LNCaP clone FGC (cell line): ENCODE results near the gene SCMH1.

Experiments used
- DNase-seq: peaks from one replicate; pipeline ENCODE4 v3.0.0-alpha.2; 2011; ENCODE audit warnings: low read depth
- H3K4me3 ChIP-seq: 2 replicates; pipeline ENCODE4 v1.5.1; 2011; ENCODE audit warnings: mild to moderate bottlenecking, low read depth, low read length, control low read depth
- TF ChIP-seq, protein P1 (sequence below): IDR thresholded peaks from 2 replicates; pipeline ENCODE4 v1.5.1; 2012; ENCODE audit warnings: mild to moderate bottlenecking; ENCODE audit not compliant: control insufficient read depth, insufficient read depth; ENCODE audit errors: extremely low read depth

SCMH1 gene

DNA sequence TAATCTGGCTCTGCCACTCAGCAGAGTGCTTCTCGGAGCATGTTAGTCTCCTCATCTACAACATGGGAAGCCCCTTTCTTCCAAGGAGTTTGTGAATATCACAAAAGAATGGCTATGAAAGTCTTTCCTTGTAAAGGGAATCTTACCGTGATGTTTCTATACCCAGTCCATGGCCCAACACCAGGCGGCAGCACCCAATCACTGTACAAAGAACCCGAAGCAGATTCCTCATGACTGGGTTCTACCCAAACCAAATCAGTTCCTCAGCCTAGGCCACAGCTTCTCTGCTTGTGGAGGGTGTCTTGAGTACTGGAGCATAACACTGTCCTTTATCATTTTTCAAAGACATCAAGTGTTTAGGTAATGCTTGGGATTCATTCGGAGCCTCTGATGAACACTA lies 204.0 kb downstream of the SCMH1 start:
- no peak for DNase-seq
- TF ChIP-seq, protein P1, sequence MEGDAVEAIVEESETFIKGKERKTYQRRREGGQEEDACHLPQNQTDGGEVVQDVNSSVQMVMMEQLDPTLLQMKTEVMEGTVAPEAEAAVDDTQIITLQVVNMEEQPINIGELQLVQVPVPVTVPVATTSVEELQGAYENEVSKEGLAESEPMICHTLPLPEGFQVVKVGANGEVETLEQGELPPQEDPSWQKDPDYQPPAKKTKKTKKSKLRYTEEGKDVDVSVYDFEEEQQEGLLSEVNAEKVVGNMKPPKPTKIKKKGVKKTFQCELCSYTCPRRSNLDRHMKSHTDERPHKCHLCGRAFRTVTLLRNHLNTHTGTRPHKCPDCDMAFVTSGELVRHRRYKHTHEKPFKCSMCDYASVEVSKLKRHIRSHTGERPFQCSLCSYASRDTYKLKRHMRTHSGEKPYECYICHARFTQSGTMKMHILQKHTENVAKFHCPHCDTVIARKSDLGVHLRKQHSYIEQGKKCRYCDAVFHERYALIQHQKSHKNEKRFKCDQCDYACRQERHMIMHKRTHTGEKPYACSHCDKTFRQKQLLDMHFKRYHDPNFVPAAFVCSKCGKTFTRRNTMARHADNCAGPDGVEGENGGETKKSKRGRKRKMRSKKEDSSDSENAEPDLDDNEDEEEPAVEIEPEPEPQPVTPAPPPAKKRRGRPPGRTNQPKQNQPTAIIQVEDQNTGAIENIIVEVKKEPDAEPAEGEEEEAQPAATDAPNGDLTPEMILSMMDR: 0 out of 2 replicates have a peak, but pooled peaks have one; percentile 13
- no peak overlapping the region for H3K4me3 ChIP-seq

DNA sequence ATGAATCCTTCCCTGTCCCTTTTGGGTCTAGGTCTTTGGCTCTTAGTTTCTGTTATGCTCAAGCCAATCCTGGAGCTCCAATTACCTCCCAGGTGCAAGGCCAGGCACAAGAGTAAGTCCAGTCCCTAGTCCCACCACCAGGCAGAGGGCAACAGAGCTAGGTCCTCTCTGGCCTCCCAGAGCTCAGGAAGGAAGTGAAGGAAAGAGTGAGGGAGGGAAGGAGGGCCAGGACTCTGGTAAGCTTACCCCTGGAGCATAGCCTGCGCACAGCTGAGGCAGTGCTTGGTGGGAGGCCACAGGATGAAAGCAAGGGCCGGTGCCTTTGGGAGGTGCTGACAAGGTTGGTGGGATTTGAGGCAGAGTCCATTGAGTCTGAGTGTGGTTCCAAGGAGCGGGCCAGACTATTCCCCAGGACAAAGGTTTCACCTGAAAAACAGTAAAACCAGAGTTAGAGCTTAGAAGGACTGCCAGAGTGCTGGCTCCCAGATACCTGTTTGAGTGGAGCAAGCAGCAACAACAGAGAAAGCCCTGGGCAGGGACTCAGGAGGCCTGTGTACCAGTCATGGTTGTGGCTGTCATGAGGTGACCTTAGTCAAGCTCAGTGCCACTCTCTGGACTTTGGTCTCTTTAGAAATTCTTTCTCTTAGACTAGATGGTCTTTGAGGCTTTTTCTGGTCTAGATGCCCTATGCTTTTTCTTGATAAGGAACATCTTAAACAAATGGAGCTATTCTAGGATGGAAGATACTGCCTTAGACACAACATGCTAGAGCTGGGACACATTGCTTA lies 204.8 kb downstream of the SCMH1 start:
- TF ChIP-seq, protein P1: no peak
- DNase-seq: no peak
- H3K4me3 ChIP-seq: no peak overlapping the region

DNA sequence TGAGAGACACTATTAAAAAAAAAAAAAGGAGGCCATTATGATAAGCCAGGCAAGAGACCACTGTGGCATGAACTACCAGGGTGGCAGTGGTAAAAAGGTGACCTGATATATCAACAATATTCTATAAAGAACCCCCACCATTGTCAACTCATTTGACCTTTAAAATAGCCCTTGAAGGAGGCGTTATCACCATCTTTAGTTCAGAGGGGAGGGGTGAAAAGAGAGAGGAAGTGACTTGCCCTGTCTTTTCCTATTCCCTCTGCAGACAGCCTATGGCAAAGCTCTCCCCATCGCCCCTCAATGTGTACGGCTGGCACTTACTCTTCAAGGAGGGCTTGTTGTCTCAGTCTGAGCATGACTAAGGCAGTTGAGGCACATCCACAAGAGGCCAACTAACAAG lies 208.8 kb downstream of the SCMH1 start:
- H3K4me3 ChIP-seq: no peak overlapping the region
- DNase-seq: no peak
- TF ChIP-seq, protein P1: no peak

DNA sequence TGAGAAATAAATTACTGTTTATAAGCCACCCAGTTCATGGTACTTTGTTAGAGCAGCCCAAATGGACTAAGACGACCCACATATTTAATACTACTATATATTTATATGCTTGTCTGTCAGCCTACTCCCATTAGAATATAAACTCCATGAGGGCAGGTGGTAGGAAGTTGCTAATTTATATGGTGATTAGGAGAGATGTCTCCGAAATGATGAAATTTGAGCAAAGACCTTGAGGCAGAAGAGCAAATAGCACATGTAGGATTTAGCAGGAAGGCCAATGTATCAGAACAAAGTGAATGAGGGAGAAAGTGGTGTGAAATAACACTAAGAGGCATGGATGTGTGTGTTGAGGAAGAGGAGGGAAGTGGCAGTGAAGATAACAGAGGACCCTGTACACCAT lies 210.0 kb downstream of the SCMH1 start:
- H3K4me3 ChIP-seq: no peak overlapping the region
- TF ChIP-seq, protein P1: no peak
- DNase-seq: no peak

DNA sequence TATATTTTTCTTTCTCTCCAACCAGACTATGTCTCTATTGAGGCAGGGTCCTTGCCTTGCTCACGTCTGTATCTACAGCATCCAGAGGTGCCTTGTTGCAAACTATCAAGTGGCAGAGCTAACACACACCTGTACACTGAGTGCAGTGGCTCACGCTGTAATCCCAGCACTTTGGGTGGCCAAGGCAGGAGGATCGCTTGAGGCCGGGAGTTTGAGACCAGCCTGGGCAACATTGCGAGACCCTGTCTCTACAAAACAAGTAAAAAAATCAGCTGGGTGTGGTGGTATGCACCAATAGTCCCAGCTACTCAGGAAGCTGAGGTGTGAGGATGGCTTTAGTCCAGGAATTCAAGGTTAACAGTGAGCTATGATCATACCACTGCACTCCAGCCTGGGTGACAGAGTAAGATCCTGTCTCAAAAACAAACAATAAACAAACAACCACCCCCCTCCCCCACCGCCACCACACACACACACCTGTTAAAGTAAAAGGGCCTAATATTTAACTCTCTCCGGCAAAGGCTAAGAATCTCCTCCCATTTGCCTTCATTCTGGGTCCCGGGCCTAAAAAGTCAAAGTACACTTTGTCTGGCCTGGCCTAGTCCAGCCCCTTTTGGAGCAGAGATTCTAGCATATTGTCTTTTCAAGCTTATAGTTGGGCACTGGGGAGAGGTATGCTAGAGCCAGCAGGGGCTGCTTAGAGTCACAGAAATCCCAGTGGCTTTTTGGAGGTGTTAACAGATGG lies 211.1 kb downstream of the SCMH1 start:
- no peak overlapping the region for H3K4me3 ChIP-seq
- TF ChIP-seq, protein P1: no peak
- no peak for DNase-seq

DNA sequence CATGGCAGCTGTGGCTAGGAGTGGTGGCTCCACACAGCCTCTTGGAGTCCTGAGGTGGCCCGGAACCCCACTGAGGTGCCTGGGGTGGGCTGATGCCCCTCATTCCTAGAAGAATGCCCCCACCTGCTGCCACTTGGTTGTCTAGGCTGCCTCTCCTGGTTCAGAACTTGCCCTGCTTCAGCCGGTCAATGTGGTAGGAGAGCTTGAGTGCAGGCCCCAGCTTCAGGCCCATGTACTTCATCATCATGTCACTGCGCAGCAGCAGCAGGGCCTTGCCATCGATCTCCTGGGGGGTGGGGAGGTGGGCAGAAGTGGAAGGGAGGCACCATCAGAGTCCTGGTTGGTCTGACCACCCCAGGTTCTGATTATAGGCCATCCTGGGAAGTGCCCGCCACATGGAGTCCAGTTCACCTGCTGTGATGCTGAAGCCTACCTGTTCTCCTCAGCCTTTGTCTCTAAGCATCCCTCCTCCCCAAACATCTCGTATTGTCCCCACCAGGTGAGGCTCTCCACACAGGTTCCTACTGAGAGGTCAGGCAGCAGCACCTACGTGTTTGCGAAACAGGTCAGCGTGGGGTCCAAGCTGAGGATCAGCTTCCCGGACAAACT lies 214.0 kb downstream of the SCMH1 start:
- no peak for DNase-seq
- H3K4me3 ChIP-seq: no peak overlapping the region
- TF ChIP-seq, protein P1: no peak
